SK-N-SH (cell line): ENCODE data around the gene TSHZ2. TPM values are rescaled to one million over a fixed set of nuclear protein-coding genes. Genes with fewer than 3 reads are reported as not detected.

ENCODE experiments used
- CTCF ChIA-PET: fragments of 300-600, 350-600 bp; formaldehyde crosslinking; extraction: SDS; loops from one replicate; lab custom pipeline; 2021; lab: Yijun Ruan, JAX
- POLR2A ChIA-PET: fragments of 350-600 bp; sonication (Branson Sonifier 250); formaldehyde crosslinking; extraction: SDS; loops from one replicate; lab custom pipeline; 2020; ENCODE audit warnings: antibody characterized with exemption, inconsistent platforms; lab: Yijun Ruan, JAX
- DNase-seq: peaks from one replicate; pipeline ENCODE4 v3.0.0; 2012
- H2AFZ ChIP-seq: fragments of 200-600 bp; sonication (generic); 2 replicates; pipeline ENCODE4 v1.8.1; 2016; ENCODE audit warnings: antibody characterized with exemption, mild to moderate bottlenecking, low read depth
- H3F3A ChIP-seq: fragments of 200-600 bp; sonication (generic); replicated peaks from 2 replicates; pipeline ENCODE3; 2016; ENCODE audit warnings: antibody characterized with exemption, mild to moderate bottlenecking; ENCODE audit not compliant: insufficient read depth
- H3K27ac ChIP-seq, 2 experiments: fragments of 200-500 bp in 1 of 2; fragments of 200-600 bp in 1 of 2; sonication (Bioruptor generic) in 1 of 2; sonication (generic), shearing (Covaris generic) in 1 of 2; 2 replicates each; pipeline versions ENCODE4 v1.5.1 to v1.6.1; 2014 to 2016; ENCODE audit warnings: low read depth in 2 of 2, inconsistent platforms in 1 of 2, low read length in 1 of 2, mild to moderate bottlenecking in 1 of 2, mixed read lengths in 1 of 2
- H3K27me3 ChIP-seq: fragments of 200-600 bp; sonication (generic), shearing (Covaris generic); 2 replicates; pipeline ENCODE4 v1.6.1; 2016; ENCODE audit warnings: mixed run types; ENCODE audit not compliant: insufficient read depth
- H3K36me3 ChIP-seq, 2 experiments: fragments of 200-500 bp in 1 of 2; fragments of 200-600 bp in 1 of 2; sonication (Bioruptor generic) in 1 of 2; sonication (generic) in 1 of 2; replicated peaks in 1 of 2; 2 replicates each; pipeline versions ENCODE3 to v1.5.1; 2014 to 2016; ENCODE audit warnings: low read length in 1 of 2, mild to moderate bottlenecking in 1 of 2; ENCODE audit not compliant: insufficient read depth in 2 of 2, control insufficient read depth in 1 of 2
- H3K4me1 ChIP-seq, 2 experiments: fragments of 200-500 bp in 1 of 2; fragments of 200-600 bp in 1 of 2; sonication (Bioruptor generic) in 1 of 2; sonication (generic), shearing (Covaris generic) in 1 of 2; 2 replicates each; pipeline versions ENCODE4 v1.5.1 to v1.6.1; 2014 to 2016; ENCODE audit warnings: low read depth in 1 of 2, low read length in 1 of 2, mixed run types in 1 of 2; ENCODE audit not compliant: insufficient read depth in 2 of 2, control insufficient read depth in 1 of 2
- H3K4me2 ChIP-seq: fragments of 200-600 bp; sonication (generic), shearing (Covaris generic); 2 replicates; pipeline ENCODE4 v1.6.1; 2017; ENCODE audit warnings: mixed run types
- H3K4me3 ChIP-seq, 2 experiments: fragments of 200-500 bp in 1 of 2; fragments of 200-600 bp in 1 of 2; sonication (Bioruptor generic) in 1 of 2; sonication (generic), shearing (Covaris generic) in 1 of 2; 2 replicates each; pipeline versions ENCODE4 v1.5.1 to v1.8.1; 2014 to 2016; ENCODE audit warnings: low read depth in 2 of 2, inconsistent platforms in 1 of 2, low read length in 1 of 2, mild to moderate bottlenecking in 1 of 2, mixed read lengths in 1 of 2, moderate library complexity in 1 of 2
- H3K79me2 ChIP-seq: fragments of 200-600 bp; sonication (generic); 2 replicates; pipeline ENCODE4 v1.8.1; 2017; ENCODE audit warnings: mild to moderate bottlenecking; ENCODE audit not compliant: insufficient read depth
- H3K9ac ChIP-seq: fragments of 200-600 bp; sonication (generic); 2 replicates; pipeline ENCODE4 v1.6.1; 2017; ENCODE audit warnings: mixed run types
- H3K9me2 ChIP-seq: fragments of 200-600 bp; sonication (generic); 2 replicates; pipeline ENCODE4 v1.6.1; 2017; ENCODE audit warnings: mixed run types
- H3K9me3 ChIP-seq: fragments of 200-600 bp; sonication (generic); 2 replicates; pipeline ENCODE4 v1.6.1; 2017; ENCODE audit warnings: mixed run types, mild to moderate bottlenecking, moderate library complexity
- H4K20me1 ChIP-seq: fragments of 200-600 bp; sonication (generic); 2 replicates; pipeline ENCODE4 v1.6.1; 2017; ENCODE audit warnings: mild to moderate bottlenecking, mixed run types; ENCODE audit not compliant: insufficient read depth
- CTCF ChIP-seq: fragments of 200-600 bp; sonication (generic); IDR thresholded peaks from 2 replicates; pipeline ENCODE4 v1.6.1; 2017; ENCODE audit warnings: antibody characterized with exemption, mild to moderate bottlenecking, moderate library complexity
- ELF1 ChIP-seq: IDR thresholded peaks from 2 replicates; pipeline ENCODE4 v1.4.0; 2012
- EP300 ChIP-seq, 2 experiments: IDR thresholded peaks; 2 replicates each; pipeline versions ENCODE4 v1.4.0 to v1.6.1; 2012; ENCODE audit warnings: borderline replicate concordance in 1 of 2, low read depth in 1 of 2, low read length in 1 of 2
- GABPA ChIP-seq: IDR thresholded peaks from 2 replicates; pipeline ENCODE4 v1.4.0; 2012; ENCODE audit warnings: low read depth, mild to moderate bottlenecking
- GATA2 ChIP-seq: sonication (generic); formaldehyde crosslinking; IDR thresholded peaks from 2 replicates; pipeline ENCODE4 v1.5.0; 2020; ENCODE audit warnings: mild to moderate bottlenecking, missing genetic modification reagents
- MAX ChIP-seq: IDR thresholded peaks from 2 replicates; pipeline ENCODE4 v1.4.0; 2012; ENCODE audit warnings: low read depth
- RAD21 ChIP-seq: IDR thresholded peaks from 2 replicates; pipeline ENCODE4 v1.6.1; 2012; ENCODE audit warnings: mild to moderate bottlenecking, low read length
- RCOR1 ChIP-seq: fragments of 150-350 bp; IDR thresholded peaks from 2 replicates; pipeline ENCODE4 v1.6.1; 2017; ENCODE audit warnings: antibody characterized with exemption, low read length
- RFX5 ChIP-seq: IDR thresholded peaks from 2 replicates; pipeline ENCODE4 v1.6.1; 2012; ENCODE audit warnings: mild to moderate bottlenecking, improper control_type of control experiment, low read length
- TAF1 ChIP-seq: IDR thresholded peaks from 2 replicates; pipeline ENCODE4 v1.6.1; 2012; ENCODE audit warnings: low read depth, mild to moderate bottlenecking, low read length, moderate library complexity, borderline replicate concordance
- TEAD4 ChIP-seq: IDR thresholded peaks from 2 replicates; pipeline ENCODE4 v1.4.0; 2012; ENCODE audit warnings: mild to moderate bottlenecking, borderline replicate concordance; ENCODE audit not compliant: insufficient read depth
- USF1 ChIP-seq: IDR thresholded peaks from 2 replicates; pipeline ENCODE4 v1.4.0; 2012; ENCODE audit warnings: low read depth, borderline replicate concordance
- USF2 ChIP-seq: fragments of 150-350 bp; IDR thresholded peaks from 2 replicates; pipeline ENCODE4 v1.6.1; 2017; ENCODE audit warnings: antibody characterized with exemption, low read length, low read depth, borderline replicate concordance
- ZBTB33 ChIP-seq: IDR thresholded peaks from 2 replicates; pipeline ENCODE4 v1.4.0; 2012; ENCODE audit warnings: low read depth, borderline replicate concordance
- WGBS: methylation state at CpG from one replicate; pipeline ENCODE4 v1.1.6; 2017; ENCODE audit warnings: low lambda C conversion rate; 5-methylcytosine and 5-hydroxymethylcytosine counted together
- polyA plus RNA-seq, 3 experiments: library from polyadenylated mRNA; depleted of rRNA; stranded (reverse); fragments of >200 nt; gene quantifications; 2 replicates each; pipeline ENCODE4 v1.2.3, GENCODE V29; 2012

The TSHZ2 gene
- polyA plus RNA-seq, 1 of the 3 experiments (the other 2 are of a cell fraction): 0.13 TPM

- CTCF ChIA-PET: interaction anchor here (0.6 kb wide), 1 partner anchor 1159 kb away, joined by 4 read pairs; no protein-coding TSS in a partner anchor
- POLR2A ChIA-PET: no interaction called here
These were observed 304.0 kb downstream of the TSHZ2 start for GRCh38 chr20:53276143-53276542.

More at GRCh38 chr20:53276143-53276542, 304.0 kb downstream of the TSHZ2 start:
- H3K79me2 ChIP-seq: no peaks in the 10 kb centered on the region
- no peaks in the 10 kb centered on the region for H3F3A ChIP-seq
- H3K9ac ChIP-seq: no peak overlapping the region
- no peaks in the 10 kb centered on the region for H3K9me2 ChIP-seq
- no peaks in the 10 kb centered on the region for H3K4me1 ChIP-seq
- H3K4me3 ChIP-seq: no peak overlapping the region
- DNase-seq: no peak
- H3K27ac ChIP-seq: no peak overlapping the region
- no peak for TF ChIP-seq GABPA
- no peak for TF ChIP-seq ELF1
- TF ChIP-seq MAX: no peak
- no peak for TF ChIP-seq RAD21
- TF ChIP-seq RCOR1: no peak
- no peak for TF ChIP-seq EP300 (IDR thresholded peaks at IDR 0.05; ENCODE audit: borderline replicate concordance in 1 of 2, low read depth in 1 of 2, low read length in 1 of 2)
- TF ChIP-seq CTCF: no peak
- TF ChIP-seq TAF1: no peak
- TF ChIP-seq ZBTB33: no peak
- TF ChIP-seq GATA2 (CRISPR knock-in tag): no peak
- no peak for TF ChIP-seq USF2
- no peak for TF ChIP-seq TEAD4
- TF ChIP-seq USF1: no peak
- no peak for TF ChIP-seq RFX5
- TF ChIP-seq, all 33 proteins: peak for 0
- H2AFZ ChIP-seq: no peak overlapping the region
- 52% methylated on average over 3 of the region's 3 CpGs for WGBS
- no peaks in the 10 kb centered on the region for H4K20me1 ChIP-seq
- no peaks in the 10 kb centered on the region for H3K36me3 ChIP-seq
- no peaks in the 10 kb centered on the region for H3K9me3 ChIP-seq
- no peak overlapping the region for H3K4me2 ChIP-seq
- no peaks in the 10 kb centered on the region for H3K27me3 ChIP-seq
